Fibroblast of skin of left quadriceps (primary cell): ENCODE data around the gene NCL.

ENCODE experiments used
- DNase-seq, 2 experiments: peaks; one replicate each; pipeline ENCODE4 v3.0.0-alpha.2; 2013; ENCODE audit warnings: low read depth in 2 of 2

The NCL gene

GRCh38 chr2:231463698-231464575 lies at the start of gene NCL:
NCL (minus strand) TSS chr2:231464484; CDS start chr2:231464353, 131 bp downstream.
- peak; percentile 96 for DNase-seq

DNA sequence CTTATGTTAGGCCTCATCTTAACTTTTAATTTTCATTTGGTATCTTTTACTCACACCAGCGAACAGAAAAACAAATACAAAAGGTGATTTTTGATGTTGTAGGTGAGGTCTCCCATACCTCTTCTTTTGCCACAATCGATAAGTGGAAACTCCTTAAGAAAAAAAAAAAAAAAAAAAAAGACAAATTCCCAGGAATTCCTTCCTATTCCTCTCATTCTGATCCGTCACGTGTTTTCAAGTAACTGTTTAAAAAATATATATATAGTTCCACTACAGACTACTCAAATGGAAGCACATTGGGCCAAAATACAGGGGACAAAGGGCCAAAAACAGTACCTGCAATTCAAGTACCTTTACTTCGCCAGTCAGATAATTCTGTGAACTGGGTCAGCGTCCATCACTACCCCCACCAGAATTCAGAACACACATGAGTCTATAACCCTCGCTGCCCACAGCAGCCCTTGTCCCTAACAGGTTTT lies 49.5 kb upstream of the NCL start:
- DNase-seq, result no peak

DNA sequence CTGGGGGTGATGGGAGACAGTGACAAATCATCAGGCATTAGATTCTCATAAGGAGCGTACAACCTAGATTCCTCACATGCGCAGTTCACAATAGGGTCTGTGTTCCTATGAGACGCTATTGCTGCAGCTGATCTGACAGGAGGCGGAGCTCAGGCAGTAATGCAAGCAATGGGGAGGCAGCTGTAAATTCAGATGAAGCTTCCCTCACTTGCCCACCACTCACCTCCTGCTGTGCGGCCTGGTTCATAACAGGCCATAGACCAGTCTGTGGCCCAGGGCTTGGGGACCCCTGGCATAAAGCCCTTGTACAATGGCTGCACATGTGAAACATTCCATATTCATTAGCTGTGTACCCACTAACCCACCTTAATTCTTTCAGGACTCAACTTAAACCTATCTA lies 47.9 kb upstream of the NCL start:
- DNase-seq, result no peak

DNA sequence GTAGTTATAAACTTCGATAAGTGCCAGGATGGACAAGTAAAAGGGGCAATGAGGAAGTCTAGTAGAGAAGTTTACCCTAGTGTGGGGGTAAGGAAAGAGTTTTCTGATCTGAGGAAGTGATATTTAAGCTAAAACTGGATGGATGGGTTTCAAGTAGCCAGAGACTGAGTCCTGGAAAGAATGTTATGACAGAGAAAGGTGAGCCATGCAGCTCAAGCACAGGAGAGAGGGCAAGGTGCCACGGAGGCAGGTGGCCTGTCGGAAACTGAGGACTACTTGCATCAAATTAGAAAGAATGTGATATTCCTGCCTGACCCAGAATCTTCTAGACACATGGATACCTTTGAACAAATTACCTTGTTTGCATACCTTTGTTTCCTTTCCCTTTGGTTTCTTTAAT lies 39.5 kb upstream of the NCL start:
- DNase-seq, result no peak

DNA sequence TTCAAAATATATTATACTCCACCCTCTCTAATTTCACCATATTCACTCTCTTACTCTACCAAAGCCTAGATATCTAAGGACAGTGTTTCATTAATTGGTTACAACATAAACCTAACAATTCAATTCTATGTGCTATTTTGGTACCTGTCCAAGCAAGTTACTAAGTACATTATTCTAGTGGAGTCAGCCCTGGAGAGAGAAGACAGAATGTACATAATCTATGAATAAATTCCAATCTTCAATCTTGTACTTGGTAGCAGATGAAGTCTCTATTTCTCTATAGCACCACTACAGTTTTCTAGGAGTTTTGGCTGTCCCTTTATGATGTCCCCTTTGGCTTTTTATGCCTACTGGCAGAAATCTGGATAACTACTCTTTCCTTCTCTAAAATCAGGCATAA lies 38.3 kb upstream of the NCL start:
- DNase-seq, result no peak

DNA sequence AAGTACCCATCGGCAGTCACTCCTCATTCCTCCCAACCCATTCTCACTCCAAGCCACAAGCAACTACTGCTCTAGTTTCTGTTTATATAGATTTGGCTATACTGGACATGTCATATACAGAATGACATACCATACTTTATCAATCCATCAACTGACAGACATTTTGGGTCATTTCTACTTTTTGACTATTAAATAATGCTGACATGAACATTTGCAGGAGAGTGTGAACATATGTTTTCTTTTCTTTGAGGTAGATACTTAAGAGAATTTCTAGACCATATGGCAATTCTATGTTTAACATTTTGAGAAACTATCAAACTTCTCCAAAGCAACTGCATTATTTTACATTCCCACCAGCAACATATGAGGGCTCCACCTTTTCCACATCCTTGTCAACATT lies 33.4 kb upstream of the NCL start:
- DNase-seq, result no peak

DNA sequence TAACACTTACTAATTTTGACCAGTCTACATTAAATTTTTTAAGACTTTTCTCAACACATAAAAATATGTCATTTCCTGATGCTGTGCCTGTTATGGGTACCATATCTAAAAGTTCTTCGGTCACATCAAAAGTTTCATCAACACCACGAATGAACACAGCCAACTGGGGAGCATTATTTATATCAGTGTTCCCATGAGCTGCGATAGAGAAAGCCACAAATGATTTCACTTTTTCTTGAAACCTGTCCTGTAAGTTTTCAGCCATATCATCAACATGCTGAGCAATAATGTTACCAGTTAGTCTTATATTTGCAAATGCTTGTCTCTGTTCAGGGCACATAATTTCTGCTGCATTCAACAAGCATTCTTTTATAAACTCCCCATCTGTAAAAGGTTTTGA lies 30.4 kb upstream of the NCL start:
- no peak for DNase-seq

- no peak for DNase-seq
These were observed 26.5 kb upstream of the NCL start for GRCh38 chr2:231490801-231491200.

GRCh38 chr2:231489990-231490389 lies 25.7 kb upstream of the NCL start:
- no peak for DNase-seq

DNA sequence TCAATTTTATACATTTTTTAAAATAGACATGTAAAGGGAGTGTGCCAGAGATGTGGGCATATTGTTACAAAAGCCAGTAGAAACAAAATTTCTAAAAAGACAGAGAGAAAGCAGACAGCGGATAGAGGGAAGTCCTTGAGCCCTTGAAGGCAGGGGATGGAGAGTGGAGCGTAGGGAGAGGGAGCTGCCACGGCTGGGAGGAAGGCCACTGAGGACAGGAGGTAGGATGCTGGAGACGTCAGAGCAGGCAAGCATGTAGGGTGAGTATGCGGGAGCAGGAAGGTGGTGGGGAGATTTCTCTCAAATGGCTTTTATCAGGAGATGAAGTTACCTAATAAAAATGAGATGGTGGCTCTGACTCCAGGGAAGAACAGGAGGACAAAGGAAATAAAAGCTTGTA lies 24.0 kb upstream of the NCL start:
- no peak for DNase-seq

- no peak for DNase-seq
These were observed 22.7 kb upstream of the NCL start for GRCh38 chr2:231486851-231487596.

DNA sequence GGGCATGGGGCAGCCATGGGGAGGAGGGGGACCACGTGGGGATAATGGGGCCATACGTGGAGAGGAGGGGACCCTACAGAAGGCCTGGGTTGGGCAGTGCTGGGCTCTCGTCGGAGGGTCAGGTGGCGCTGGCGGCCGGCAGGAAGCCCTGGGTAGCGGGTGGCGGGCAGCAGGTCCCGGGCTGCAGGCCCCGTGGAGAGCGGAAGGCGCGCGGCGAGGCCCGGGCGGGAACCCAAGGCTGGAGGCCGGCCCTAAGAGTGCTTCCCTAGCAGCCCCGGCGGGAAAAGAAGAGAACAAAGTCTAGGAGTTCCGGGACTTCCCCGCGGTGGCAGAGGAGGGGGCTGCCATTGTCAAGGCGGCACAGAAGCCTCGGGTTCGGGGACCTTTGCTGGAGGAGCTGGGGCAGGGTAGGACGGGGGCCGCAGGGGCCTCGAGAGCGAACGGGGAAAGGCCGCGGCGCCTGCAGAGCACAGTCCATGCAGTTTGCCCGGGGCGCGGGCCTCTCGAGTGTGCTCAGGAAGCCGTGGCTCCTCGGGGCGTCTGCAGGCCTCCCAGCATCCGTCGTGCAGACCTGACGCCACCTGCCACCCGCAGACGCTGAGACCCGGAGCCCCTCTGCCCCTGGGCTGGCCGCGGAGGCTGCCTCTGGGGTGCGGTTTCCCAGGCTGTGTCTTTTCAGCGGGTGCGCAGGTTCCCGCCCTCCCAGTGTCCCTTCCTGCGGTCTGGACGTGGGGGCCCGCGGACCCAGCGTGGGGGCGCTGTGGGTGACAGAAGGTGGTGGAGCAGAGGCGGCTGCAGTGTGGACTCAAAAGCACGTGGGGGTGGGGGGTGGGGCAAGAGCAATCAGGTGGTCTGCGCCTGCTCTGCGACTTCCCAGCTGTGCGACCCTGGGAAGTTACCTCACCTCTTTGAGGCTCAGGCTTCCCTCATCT lies 19.4 kb upstream of the NCL start:
- no peak for DNase-seq

GRCh38 chr2:231482806-231483391 lies 18.6 kb upstream of the NCL start:
- peak; percentile 29 to 30 for DNase-seq

DNA sequence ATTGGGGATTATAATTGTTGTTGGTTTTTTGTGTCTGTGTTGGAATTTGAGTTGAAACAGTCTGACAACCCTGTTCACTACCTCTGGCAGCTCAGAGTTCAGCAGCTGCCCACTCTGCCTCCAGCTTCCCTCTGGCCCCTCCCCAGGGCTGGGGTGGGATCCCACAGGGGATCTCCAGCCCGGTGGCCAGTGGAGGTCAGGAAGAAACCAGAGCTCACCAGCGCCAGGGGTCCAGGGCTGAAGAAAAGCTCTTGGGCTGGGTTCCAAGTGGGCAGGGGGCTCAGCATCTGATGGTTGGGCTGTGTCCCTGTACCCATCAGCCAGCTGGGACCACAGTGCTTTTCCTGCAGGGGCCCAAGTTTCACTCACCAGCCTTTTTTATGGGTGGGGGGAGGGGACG lies 16.5 kb upstream of the NCL start:
- no peak for DNase-seq

GRCh38 chr2:231479455-231479854 lies 15.2 kb upstream of the NCL start:
- DNase-seq, result no peak

- no peak for DNase-seq
These were observed 12.6 kb upstream of the NCL start for GRCh38 chr2:231476920-231477319.

GRCh38 chr2:231475965-231476364 lies 11.7 kb upstream of the NCL start:
- DNase-seq, result no peak

- DNase-seq, result no peak
These were observed 8.5 kb upstream of the NCL start for GRCh38 chr2:231472816-231473215.

DNA sequence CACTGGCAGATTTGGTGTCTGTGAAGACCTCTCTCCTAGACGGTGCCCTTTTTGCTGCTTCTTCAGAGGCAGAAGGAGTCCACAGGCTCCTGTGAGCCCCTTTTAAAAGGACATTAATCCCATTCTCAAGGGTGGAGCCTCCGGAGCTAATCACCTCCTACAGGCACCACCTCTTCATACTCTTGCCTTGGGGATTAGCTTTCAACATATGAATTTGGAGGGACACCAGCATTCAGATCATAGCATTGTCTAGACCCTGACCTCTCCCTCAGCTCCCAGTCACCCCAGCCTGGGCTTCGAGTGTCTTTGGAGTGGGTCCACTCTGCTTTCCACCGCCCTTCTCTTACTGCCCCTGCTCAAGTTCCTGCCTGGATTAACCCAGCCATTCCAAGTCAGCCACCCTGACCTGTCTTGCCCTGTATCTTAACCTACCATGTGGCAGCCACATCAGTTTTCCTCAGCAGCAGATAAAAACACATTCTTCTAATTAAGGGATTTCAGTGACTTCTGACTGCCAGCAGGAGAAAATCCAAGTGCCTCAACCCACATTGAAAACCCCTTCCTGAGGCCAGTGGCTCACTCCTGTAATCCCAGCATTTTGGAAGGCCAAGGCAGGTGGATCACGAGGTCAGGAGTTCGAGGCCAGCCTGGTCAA lies 6.1 kb upstream of the NCL start:
- no peak for DNase-seq

GRCh38 chr2:231469583-231469950 lies 5.3 kb upstream of the NCL start:
- no peak for DNase-seq
